GM04503 (cell line): ENCODE data around the gene MGAT4B.
"Not testable (repeated sequence)": the region's sequence is repeated elsewhere in the genome, so short reads cannot be mapped to it uniquely, and the experiment has no call there.

Experiments used
- DNase-seq: peaks from one replicate; pipeline ENCODE4 v3.0.0-alpha.2; 2012; ENCODE audit warnings: low read depth

The MGAT4B gene

GRCh38 chr5:179794171-179794570 is 12.5 kb downstream of the MGAT4B start:
- no peak for DNase-seq

- DNase-seq: peak; percentile 20
These were observed 13.1 kb downstream of the MGAT4B start, which contains the start of gene LTC4S for GRCh38 chr5:179793468-179794139. Gene LTC4S (plus strand): TSS chr5:179793986. CDS start chr5:179794081, 95 bp downstream.

GRCh38 chr5:179792612-179793467 is 13.8 kb downstream of the MGAT4B start:
- DNase-seq: no peak

GRCh38 chr5:179791881-179792611 is 14.6 kb downstream of the MGAT4B start:
- DNase-seq: no peak

GRCh38 chr5:179789278-179789677 is 17.4 kb downstream of the MGAT4B start:
- not testable (repeated sequence) for DNase-seq

GRCh38 chr5:179788193-179788854 is 18.3 kb downstream of the MGAT4B start:
- DNase-seq: no peak

- no peak for DNase-seq
These were observed 19.8 kb downstream of the MGAT4B start for GRCh38 chr5:179786861-179787260.

GRCh38 chr5:179783128-179783527 is 23.5 kb downstream of the MGAT4B start:
- no peak for DNase-seq

GRCh38 chr5:179781846-179782245 is 24.8 kb downstream of the MGAT4B start:
- DNase-seq: no peak

- no peak for DNase-seq
These were observed 26.3 kb downstream of the MGAT4B start for GRCh38 chr5:179780362-179780761.

GRCh38 chr5:179779826-179780225 is 26.8 kb downstream of the MGAT4B start:
- no peak for DNase-seq

- DNase-seq: no peak
These were observed 28.1 kb downstream of the MGAT4B start for GRCh38 chr5:179778591-179778990.

- no peak for DNase-seq
These were observed 28.8 kb downstream of the MGAT4B start for GRCh38 chr5:179777909-179778308.

- DNase-seq: no peak
These were observed 29.2 kb downstream of the MGAT4B start for GRCh38 chr5:179777456-179777855.

- DNase-seq: no peak
These were observed 30.2 kb downstream of the MGAT4B start for GRCh38 chr5:179776411-179776938.

GRCh38 chr5:179774442-179774841 is 32.2 kb downstream of the MGAT4B start:
- DNase-seq: no peak

GRCh38 chr5:179773686-179774040 is 33.0 kb downstream of the MGAT4B start:
- no peak for DNase-seq

- DNase-seq: no peak
These were observed 34.3 kb downstream of the MGAT4B start for GRCh38 chr5:179772351-179772750.

GRCh38 chr5:179771311-179771895 is 35.3 kb downstream of the MGAT4B start:
- no peak for DNase-seq

GRCh38 chr5:179769796-179770195 is 36.9 kb downstream of the MGAT4B start:
- DNase-seq: no peak

- no peak for DNase-seq
These were observed 37.4 kb downstream of the MGAT4B start for GRCh38 chr5:179769271-179769670.
